ENCODE measurements around the gene ARID1B.
A peak's percentile ranks its signal among the peaks of the same experiment; 100 is the strongest.

ARID1B gene

GRCh38 chr6:156740604-156741003, 36.6 kb upstream of the ARID1B start:
- Histone ChIP-seq H3K27ac (no peak overlapping the region), H3K36me3 (replicated peaks) (no peaks in the 10 kb centered on the region), H3K27me3 (replicated peaks) (no peaks in the 10 kb centered on the region), H3K4me3 (ENCODE audit: low read depth, low read length) (no peak overlapping the region)
- no peak for DNase-seq
- in situ Hi-C loops (cut with HindIII; ENCODE audit: low pct_ligation_motif_present, low sequenced_read_pairs) = no loop called here
- TF ChIP-seq CTCF (IDR thresholded peaks at IDR 0.05; ENCODE audit: low read depth, low read length, missing control alignments) = no peak

DNA sequence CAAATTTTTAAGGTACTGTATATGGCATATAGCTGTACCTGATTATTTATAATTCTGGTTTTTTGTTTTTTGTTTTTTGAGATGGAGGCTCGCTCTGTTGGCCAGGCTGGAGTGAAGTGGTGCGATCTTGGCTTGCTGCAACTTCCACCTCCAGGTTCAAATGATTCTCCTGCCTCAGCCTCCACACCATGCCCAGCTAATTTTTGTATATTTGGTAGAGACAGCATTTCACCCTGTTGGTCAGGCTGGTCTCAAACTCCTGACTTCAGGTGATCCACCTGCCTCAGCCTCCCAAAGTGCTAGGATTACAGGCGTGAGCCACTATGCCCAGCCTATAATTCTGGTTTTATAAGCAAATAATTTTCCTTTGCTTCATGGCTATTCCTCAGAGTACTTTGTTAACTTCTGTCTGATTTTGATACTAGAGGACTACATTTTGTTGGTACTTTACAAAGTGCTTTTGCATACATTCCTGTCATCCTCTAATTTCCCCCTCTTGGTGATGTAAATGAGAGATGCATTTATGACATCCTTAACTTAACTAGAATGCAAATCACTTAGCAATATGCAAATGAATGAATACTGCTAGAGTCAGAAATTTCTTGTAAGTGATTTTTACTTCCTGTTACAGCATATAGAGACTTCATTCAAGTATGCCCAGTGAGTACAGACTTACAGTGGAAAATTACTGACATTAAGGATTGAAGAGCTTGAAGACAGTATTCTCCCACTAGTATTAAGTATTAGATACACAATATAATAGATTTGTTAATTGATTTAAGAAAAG, 35.7 kb upstream of the ARID1B start:
- no peak for TF ChIP-seq CTCF (IDR thresholded peaks at IDR 0.05; ENCODE audit: low read depth, low read length, missing control alignments)
- no peak overlapping the region for H3K27ac ChIP-seq
- in situ Hi-C loops (cut with HindIII; ENCODE audit: low pct_ligation_motif_present, low sequenced_read_pairs) = no loop called here
- H3K36me3 ChIP-seq (replicated peaks) = no peaks in the 10 kb centered on the region
- no peaks in the 10 kb centered on the region for H3K27me3 ChIP-seq (replicated peaks)
- no peak for DNase-seq
- H3K4me3 ChIP-seq (ENCODE audit: low read depth, low read length) = no peak overlapping the region

GRCh38 chr6:156747715-156748114, 29.5 kb upstream of the ARID1B start:
- no peak for TF ChIP-seq CTCF (IDR thresholded peaks at IDR 0.05; ENCODE audit: low read depth, low read length, missing control alignments)
- Histone ChIP-seq H3K4me3 (ENCODE audit: low read depth, low read length) (no peak overlapping the region), H3K27ac (no peak overlapping the region), H3K36me3 (replicated peaks) (no peaks in the 10 kb centered on the region), H3K27me3 (replicated peaks) (no peaks in the 10 kb centered on the region)
- no peak for DNase-seq
- in situ Hi-C loops (cut with HindIII; ENCODE audit: low pct_ligation_motif_present, low sequenced_read_pairs) = no loop called here

DNA sequence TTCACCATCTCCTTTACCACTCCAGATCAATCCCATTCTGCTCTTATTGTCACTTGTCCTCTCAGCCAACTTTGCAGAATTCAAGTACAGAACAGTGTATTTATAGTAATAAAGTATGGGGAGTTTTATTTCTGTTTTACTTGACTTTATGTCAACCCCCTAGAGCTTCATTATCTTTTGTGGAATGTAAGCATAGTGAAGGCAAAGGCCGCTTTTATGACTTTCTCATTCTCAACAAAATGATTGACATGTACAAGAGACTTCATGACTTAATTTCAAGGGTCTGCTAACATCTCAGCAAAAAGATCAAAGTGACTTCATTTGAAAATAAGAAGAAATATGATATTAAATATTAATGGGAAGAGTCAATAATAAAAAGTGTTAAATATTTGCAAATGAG, 28.7 kb upstream of the ARID1B start:
- H3K4me3 ChIP-seq (ENCODE audit: low read depth, low read length) = no peak overlapping the region
- H3K27me3 ChIP-seq (replicated peaks) = no peaks in the 10 kb centered on the region
- in situ Hi-C loops (cut with HindIII; ENCODE audit: low pct_ligation_motif_present, low sequenced_read_pairs) = no loop called here
- no peak for DNase-seq
- TF ChIP-seq CTCF (IDR thresholded peaks at IDR 0.05; ENCODE audit: low read depth, low read length, missing control alignments) = no peak
- H3K27ac ChIP-seq = no peak overlapping the region
- H3K36me3 ChIP-seq (replicated peaks) = no peaks in the 10 kb centered on the region

- Histone ChIP-seq H3K36me3 (replicated peaks) (no peaks in the 10 kb centered on the region), H3K27me3 (replicated peaks) (no peaks in the 10 kb centered on the region), H3K27ac (no peak overlapping the region), H3K4me3 (ENCODE audit: low read depth, low read length) (no peak overlapping the region)
- no peak for DNase-seq
- TF ChIP-seq CTCF (IDR thresholded peaks at IDR 0.05; ENCODE audit: low read depth, low read length, missing control alignments) = peak; percentile 41
- in situ Hi-C loops (cut with HindIII; ENCODE audit: low pct_ligation_motif_present, low sequenced_read_pairs) = no loop called here
These were observed 24.4 kb upstream of the ARID1B start for GRCh38 chr6:156752666-156753301.
